Motor neuron (in vitro differentiated cells): Measurements from ENCODE around the gene KRT71. TPM values are rescaled to one million over a fixed set of nuclear protein-coding genes. Genes with fewer than 3 reads are reported as not detected.

Experiments
- ATAC-seq, 8 experiments: fragments of 200-7000 bp; cut with Tn5 transposase; replicated peaks in 6 of 8; 2 replicates each; pipeline ENCODE4 v1.8.0; 2021; ENCODE audit warnings: mild to moderate bottlenecking in 8 of 8, moderate library complexity in 8 of 8
- H3K27ac ChIP-seq, 2 donors: fragments of 250-450 bp; sonication (Bioruptor Pico); 2 replicates each; pipeline ENCODE4 v1.9.0; 2021; ENCODE audit warnings: antibody characterized with exemption in 2 of 2, mild to moderate bottlenecking in 2 of 2, moderate library complexity in 1 of 2
- H3K4me1 ChIP-seq, 2 donors: fragments of 250-450 bp; sonication (Bioruptor Pico); replicated peaks in 1 of 2; 2 replicates each; pipeline ENCODE4 v1.6.1; 2021; ENCODE audit warnings: antibody characterized with exemption in 2 of 2, mild to moderate bottlenecking in 2 of 2, moderate library complexity in 1 of 2
- H3K4me3 ChIP-seq, 5 donors: fragments of 250-450 bp; sonication (Bioruptor Pico); 2 replicates each; pipeline ENCODE4 v1.9.0; 2021; ENCODE audit warnings: antibody characterized with exemption in 5 of 5, mild to moderate bottlenecking in 5 of 5, moderate library complexity in 4 of 5
- WGBS, 10 experiments: fragments of 450-650 bp; shearing (Covaris generic); methylation state at CpG; one replicate each; pipeline ENCODE4 v1.0.0; 2022; 5-methylcytosine and 5-hydroxymethylcytosine counted together
- in situ Hi-C, 9 experiments: fragments of 400-800 bp; cut with MboI; loops; one replicate each; pipeline ENCODE4 v1.15.0; 2021; ENCODE audit warnings: low sequenced_read_pairs in 9 of 9, low pct_unique_long_range_greater_than_20kb in 2 of 9; ENCODE audit not compliant: unreplicated experiment in 9 of 9
- total RNA-seq, 8 experiments: library from RNA; unstranded; fragments of 300-600 nt; gene quantifications; 2 replicates each; pipeline versions ENCODE4 v1.2.3 to v1.2.4, GENCODE V29; 2022

The KRT71 gene
- total RNA-seq, 8 experiments from 2014 or later: 0.14 to 0.52 (median 0.16) TPM; not detected in 4

- Histone ChIP-seq H3K27ac (no peak overlapping the region), H3K4me3 (no peak overlapping the region), H3K4me1 (no peaks in the 10 kb centered on the region)
- 31 to 100% (median 61%) methylated on average over 1 to 5 of the region's 17 CpGs; no CpG with 5 or more reads in 3 of the 10 experiments for WGBS, 10 experiments
- peak in 3 of 8 experiments; percentile 96 to 97 (median 97) for ATAC-seq
- in situ Hi-C loops: no loop called here
Measured at GRCh38 chr12:52543985-52544883, 8.7 kb downstream of the KRT71 start.

- H3K4me1 ChIP-seq: no peaks in the 10 kb centered on the region
- in situ Hi-C loops: no loop called here
- 33 to 80% (median 73%) methylated on average over 1 to 5 of the region's 7 CpGs; no CpG with 5 or more reads in 4 of the 10 experiments for WGBS, 10 experiments
- no peak overlapping the region for H3K27ac ChIP-seq
- H3K4me3 ChIP-seq: no peak overlapping the region
- ATAC-seq: no peak
Measured at GRCh38 chr12:52542785-52543318, 10.1 kb downstream of the KRT71 start.

DNA sequence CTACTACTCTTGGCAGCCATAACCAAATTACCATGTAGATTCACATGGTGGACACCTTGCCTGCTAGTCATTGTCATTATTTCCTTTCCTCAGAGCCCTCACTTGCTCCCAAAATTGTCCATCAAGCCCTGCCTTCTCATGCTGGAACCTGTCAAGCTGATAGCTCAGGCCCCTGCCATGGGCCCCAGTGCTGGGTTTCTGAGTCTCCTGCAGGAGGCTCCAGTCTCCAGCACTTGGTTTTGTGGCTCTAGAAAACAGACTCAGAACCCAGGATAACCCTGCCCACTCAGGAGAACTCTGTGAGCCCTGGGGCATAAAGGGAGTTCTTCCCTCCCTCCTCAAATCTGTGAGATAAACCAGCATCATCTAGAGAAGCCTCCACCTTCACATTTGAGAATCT is 10.8 kb downstream of the KRT71 start:
- in situ Hi-C loops: no loop called here
- Histone ChIP-seq H3K27ac (no peak overlapping the region), H3K4me3 (no peak overlapping the region), H3K4me1 (no peaks in the 10 kb centered on the region)
- no peak for ATAC-seq

DNA sequence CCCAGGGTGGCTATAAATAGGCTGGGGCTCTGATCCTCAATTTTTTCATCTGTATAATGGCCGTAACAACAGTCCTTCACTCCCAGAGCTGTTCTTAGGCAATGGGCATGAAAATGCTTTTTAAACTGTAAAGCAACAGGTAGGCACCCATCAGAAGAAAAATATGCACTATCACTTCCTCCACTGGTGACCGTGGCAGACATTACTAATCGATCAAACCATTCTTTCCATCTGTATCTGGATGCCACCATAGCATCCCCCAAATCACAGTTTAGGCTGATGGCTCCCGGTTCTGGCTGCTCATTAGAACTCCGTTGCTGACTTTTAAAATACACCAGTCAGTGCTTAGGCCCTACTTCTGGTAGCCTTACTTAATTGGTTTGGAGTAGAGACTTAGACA is 11.2 kb downstream of the KRT71 start:
- WGBS, 10 experiments: 33 to 100% (median 63%) methylated on average over 1 to 4 of the region's 5 CpGs; no CpG with 5 or more reads in 2 of the 10 experiments
- ATAC-seq: no peak
- no peak overlapping the region for H3K27ac ChIP-seq
- H3K4me1 ChIP-seq: no peaks in the 10 kb centered on the region
- in situ Hi-C loops: no loop called here
- H3K4me3 ChIP-seq: no peak overlapping the region

DNA sequence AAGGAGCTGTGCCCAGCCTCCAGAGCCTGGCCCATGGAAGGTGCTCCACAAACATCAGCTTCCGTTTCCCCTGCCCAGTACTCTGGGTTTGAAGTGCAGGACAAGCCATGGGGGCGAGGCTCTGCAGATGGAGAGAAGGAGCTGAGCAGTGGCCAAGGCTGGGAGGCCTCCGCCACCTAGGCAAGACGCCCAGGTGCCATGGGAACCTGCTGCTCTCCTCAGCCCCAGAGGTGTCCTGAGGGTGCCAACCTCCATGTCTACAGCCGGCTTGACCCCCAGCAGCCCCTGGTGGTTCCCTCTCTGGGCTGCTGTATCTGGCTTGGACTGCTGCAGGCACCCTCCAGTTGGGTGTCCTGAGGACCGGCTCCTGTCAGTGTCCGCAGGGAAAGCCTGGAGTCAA is 12.4 kb downstream of the KRT71 start:
- in situ Hi-C loops: no loop called here
- Histone ChIP-seq H3K4me3 (no peak overlapping the region), H3K4me1 (no peaks in the 10 kb centered on the region), H3K27ac (no peak overlapping the region)
- WGBS, 10 experiments: 69 to 100% (median 77%) methylated on average over 1 to 4 of the region's 7 CpGs; no CpG with 5 or more reads in 6 of the 10 experiments
- no peak for ATAC-seq

GRCh38 chr12:52539821-52540173 is 13.1 kb downstream of the KRT71 start:
- WGBS, 10 experiments: no CpG with 5 or more reads among the region's 3 CpGs
- H3K4me1 ChIP-seq: no peaks in the 10 kb centered on the region
- no peak overlapping the region for H3K4me3 ChIP-seq
- no peak overlapping the region for H3K27ac ChIP-seq
- in situ Hi-C loops: no loop called here
- no peak for ATAC-seq

- Histone ChIP-seq H3K4me3 (no peak overlapping the region), H3K4me1 (no peaks in the 10 kb centered on the region), H3K27ac (no peak overlapping the region)
- 16 to 67% (median 43%) methylated on average over 1 to 3 of the region's 5 CpGs; no CpG with 5 or more reads in 2 of the 10 experiments for WGBS, 10 experiments
- ATAC-seq: peak in 4 of 8 experiments; percentile 28 to 66 (median 48)
- in situ Hi-C loops: no loop called here
Measured at GRCh38 chr12:52539083-52539820, 13.7 kb downstream of the KRT71 start.

- 0 to 100% (median 80%) methylated on average over 1 to 3 of the region's 3 CpGs; no CpG with 5 or more reads in 2 of the 10 experiments for WGBS, 10 experiments
- Histone ChIP-seq H3K4me3 (no peak overlapping the region), H3K27ac (no peak overlapping the region), H3K4me1 (no peaks in the 10 kb centered on the region)
- in situ Hi-C loops: no loop called here
- ATAC-seq: no peak
Measured at GRCh38 chr12:52537101-52537500, 15.8 kb downstream of the KRT71 start.

DNA sequence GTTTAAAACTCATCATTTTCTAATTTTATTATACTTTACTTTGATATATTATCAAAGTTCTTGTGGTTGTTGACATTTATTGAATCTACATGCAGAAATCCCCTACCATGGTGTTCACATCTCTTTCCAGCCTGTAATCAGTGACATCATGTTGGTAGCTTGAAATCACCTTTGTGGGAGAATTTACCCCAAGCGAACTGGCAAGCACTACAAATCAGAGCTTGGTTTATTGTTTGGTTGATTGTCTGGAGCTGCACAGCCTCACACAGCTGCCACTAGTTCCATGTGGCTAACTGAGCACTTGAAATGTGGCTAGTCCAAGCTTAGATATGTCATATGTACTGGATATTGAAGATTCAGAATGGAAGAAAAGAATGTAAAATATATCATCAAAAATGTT is 17.4 kb downstream of the KRT71 start:
- Histone ChIP-seq H3K4me1 (no peaks in the 10 kb centered on the region), H3K4me3 (no peak overlapping the region), H3K27ac (no peak overlapping the region)
- WGBS, 10 experiments: 0 to 60% (median 20%) methylated on average over 1 of the region's 1 CpG; no CpG with 5 or more reads in 7 of the 10 experiments
- in situ Hi-C loops: no loop called here
- no peak for ATAC-seq

- in situ Hi-C loops: no loop called here
- H3K4me3 ChIP-seq: no peak overlapping the region
- WGBS, 10 experiments: 50 to 82% (median 74%) methylated on average over 1 to 5 of the region's 5 CpGs
- ATAC-seq: no peak
- no peak overlapping the region for H3K27ac ChIP-seq
- no peaks in the 10 kb centered on the region for H3K4me1 ChIP-seq
Measured at GRCh38 chr12:52534482-52534881, 18.5 kb downstream of the KRT71 start.

DNA sequence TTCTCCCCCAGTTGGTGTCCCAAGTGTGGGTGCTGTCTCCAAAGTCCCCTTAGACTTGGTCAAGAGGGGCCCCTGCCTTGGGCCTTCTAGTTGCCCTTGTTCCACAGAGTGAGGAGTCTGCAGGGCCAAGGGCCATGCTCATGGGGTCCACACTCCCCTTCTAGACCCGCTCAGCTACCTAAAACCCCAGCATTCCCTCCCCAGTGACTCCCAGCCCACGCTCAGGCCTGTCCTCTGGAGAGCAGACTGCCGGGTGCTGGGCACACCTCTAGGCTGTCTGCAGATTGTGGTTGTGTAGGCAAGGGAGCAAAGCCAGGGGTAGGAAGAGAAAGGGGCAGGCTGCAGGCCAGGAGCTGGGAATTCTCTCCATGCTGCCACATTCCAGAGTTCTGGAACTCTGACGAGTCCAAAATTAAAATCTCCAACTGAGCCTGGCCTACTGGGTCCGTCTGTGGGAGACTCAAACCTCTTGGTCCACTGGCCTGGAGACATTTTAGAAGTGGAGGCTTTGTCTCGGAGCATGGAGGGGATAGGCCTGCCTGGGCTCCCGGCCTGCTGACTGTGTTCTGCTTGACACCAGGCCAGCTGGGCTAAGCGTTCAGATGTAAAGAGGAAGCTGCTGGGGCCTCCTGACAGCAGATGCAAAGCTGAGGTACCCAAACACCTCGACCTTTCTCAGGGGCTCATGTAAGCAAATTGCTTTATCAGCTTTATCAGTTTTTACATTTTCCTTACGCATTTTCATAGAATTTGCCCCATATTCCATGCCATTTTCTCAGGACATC is 19.1 kb downstream of the KRT71 start:
- ATAC-seq: no peak
- in situ Hi-C loops: no loop called here
- 0 to 100% (median 62%) methylated on average over 1 to 7 of the region's 10 CpGs; no CpG with 5 or more reads in 2 of the 10 experiments for whole genome bisulfite sequencing, 10 experiments
- no peak overlapping the region for H3K27ac ChIP-seq
- no peak overlapping the region for H3K4me3 ChIP-seq
- H3K4me1 ChIP-seq: no peaks in the 10 kb centered on the region

DNA sequence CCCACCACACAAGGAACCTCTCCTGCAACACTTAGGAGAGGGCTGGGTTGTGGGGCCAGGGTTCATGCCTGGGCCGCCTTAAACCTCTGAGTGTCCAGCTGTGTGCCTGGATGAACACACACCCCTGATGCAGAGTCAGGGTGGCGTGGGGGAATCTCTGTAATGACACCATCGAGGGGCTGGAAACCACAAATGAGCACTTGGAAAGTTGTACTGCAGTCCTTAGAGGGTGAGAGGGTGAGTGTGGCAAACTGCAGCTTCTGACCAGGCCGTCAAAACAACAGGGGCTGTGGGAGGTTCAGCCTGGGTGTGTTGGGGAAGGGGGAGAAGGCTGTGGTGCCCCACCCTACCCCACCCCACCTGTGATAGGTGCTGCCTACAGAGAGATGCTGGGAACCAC is 20.3 kb downstream of the KRT71 start:
- 0 to 100% (median 58%) methylated on average over 1 to 2 of the region's 4 CpGs; no CpG with 5 or more reads in 7 of the 10 experiments for WGBS, 10 experiments
- in situ Hi-C loops: no loop called here
- no peak overlapping the region for H3K27ac ChIP-seq
- no peak overlapping the region for H3K4me3 ChIP-seq
- no peaks in the 10 kb centered on the region for H3K4me1 ChIP-seq
- ATAC-seq: no peak
